MM.1S (cell line): Measurements from ENCODE around the gene PAX7.

Source experiments
- EZH2 ChIP-seq: fragments of 300-600 bp; sonication (generic); optimal IDR thresholded peaks from 2 replicates; pipeline ENCODE3; 2017; ENCODE audit warnings: low read depth, mild to moderate bottlenecking, antibody characterized with exemption, low read length, mixed read lengths
- EZH2phosphoT487 ChIP-seq: fragments of 300-600 bp; sonication (generic); IDR thresholded peaks from 2 replicates; pipeline ENCODE4 v1.6.1; 2018; ENCODE audit warnings: antibody characterized with exemption, low read length
- TF ChIP-seq, protein P1 (sequence below): fragments of 300-600 bp; sonication (generic); IDR thresholded peaks from 2 replicates; pipeline ENCODE4 v1.5.1; 2016; ENCODE audit warnings: antibody characterized with exemption, low read length, mixed read lengths

DNA sequence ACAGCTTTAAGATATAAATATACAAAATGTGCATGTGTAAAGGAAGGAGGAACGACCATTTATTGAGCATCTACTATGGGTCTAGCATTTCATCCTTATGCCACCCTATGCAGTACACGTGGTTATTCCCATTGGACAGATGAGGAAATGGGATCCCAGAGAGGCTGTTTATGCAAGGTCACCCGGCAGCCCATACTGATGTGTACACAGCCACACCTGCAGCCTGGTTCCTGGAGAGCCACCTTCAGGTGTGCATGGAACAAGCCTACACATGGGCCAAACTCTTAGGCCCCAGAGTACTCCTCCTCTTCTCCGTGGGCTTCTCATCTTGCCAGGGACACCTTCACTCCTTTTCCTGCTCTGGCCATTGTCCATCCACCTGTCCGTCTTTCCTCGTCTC lies 108.8 kb downstream of the PAX7 start:
- TF ChIP-seq, protein P1, sequence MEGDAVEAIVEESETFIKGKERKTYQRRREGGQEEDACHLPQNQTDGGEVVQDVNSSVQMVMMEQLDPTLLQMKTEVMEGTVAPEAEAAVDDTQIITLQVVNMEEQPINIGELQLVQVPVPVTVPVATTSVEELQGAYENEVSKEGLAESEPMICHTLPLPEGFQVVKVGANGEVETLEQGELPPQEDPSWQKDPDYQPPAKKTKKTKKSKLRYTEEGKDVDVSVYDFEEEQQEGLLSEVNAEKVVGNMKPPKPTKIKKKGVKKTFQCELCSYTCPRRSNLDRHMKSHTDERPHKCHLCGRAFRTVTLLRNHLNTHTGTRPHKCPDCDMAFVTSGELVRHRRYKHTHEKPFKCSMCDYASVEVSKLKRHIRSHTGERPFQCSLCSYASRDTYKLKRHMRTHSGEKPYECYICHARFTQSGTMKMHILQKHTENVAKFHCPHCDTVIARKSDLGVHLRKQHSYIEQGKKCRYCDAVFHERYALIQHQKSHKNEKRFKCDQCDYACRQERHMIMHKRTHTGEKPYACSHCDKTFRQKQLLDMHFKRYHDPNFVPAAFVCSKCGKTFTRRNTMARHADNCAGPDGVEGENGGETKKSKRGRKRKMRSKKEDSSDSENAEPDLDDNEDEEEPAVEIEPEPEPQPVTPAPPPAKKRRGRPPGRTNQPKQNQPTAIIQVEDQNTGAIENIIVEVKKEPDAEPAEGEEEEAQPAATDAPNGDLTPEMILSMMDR: no peak
- TF ChIP-seq EZH2 (no peak), EZH2phosphoT487 (no peak)
